Measurements from ENCODE around the gene WFIKKN1.

DNA sequence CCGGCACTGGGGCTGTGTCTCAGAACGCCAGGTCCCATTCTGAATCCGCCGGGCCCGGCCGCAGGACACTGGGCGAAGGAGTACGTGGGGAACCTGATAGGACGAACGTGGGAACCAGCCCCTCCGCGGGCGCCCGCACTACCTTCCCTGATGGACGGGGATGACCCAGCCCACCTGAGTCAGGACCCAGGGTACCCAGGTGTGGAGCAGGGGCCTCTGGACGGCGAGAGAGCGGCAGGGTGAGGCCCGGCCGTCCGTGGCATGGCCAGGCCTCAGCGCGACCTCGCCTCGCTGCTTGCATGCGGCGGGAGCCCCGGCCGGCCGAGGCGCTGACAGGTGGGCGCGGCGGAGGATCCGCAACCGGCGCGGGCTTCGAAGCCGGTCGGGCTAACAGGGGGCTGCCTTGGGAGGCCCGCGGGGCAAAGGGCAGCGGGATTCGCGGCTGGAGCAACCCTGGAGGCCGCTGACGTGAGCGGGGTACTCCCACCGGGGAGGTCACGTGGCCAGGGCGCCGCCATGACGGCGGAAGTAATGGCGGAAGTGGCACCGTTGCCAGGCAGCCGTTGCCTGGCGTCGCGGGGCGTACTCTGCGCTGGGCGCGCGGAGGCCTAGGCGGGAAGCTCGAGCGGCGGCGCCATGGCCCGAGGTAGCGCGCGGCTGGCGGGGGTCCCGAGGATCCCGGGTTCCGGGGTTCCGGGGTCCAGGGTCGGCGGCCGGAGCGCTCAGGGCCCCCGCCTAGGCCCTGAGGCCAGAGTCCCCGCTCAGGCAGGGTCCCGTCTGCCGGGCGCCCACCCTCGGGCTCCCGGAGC lies 18.2 kb downstream of the WFIKKN1 start, which contains the start of gene WDR90:
- no peak for TF ChIP-seq CTCF (tag by site-specific recombination; IDR thresholded peaks at IDR 0.05)
- TF ChIP-seq BCL11A (tag by site-specific recombination; IDR thresholded peaks at IDR 0.05; ENCODE audit: low read depth): peak; percentile 41; the same call in 1 of the 2 replicates
- no peak for TF ChIP-seq ZNF596 (tag by site-specific recombination; IDR thresholded peaks at IDR 0.05)
- TF ChIP-seq ZNF621 (tag by site-specific recombination; IDR thresholded peaks at IDR 0.05): no peak
- TF ChIP-seq ZNF629 (tag by site-specific recombination; IDR thresholded peaks at IDR 0.05): peak; percentile 79
- no peak for TF ChIP-seq ZNF398 (tag by site-specific recombination; IDR thresholded peaks at IDR 0.05)
- no peak for TF ChIP-seq ZNF658 (tag by site-specific recombination; IDR thresholded peaks at IDR 0.05)

Measured in HEK293 (cell line).